ENCODE results near the gene SLC16A12.
A peak's percentile ranks its signal among the peaks of the same experiment; 100 is the strongest.

Gene SLC16A12

GRCh38 chr10:89426230-89426868 lies 109.0 kb downstream of the SLC16A12 start:
- no peak overlapping the region for H3K4me3 ChIP-seq (ENCODE audit: low read depth, low read length)
- TF ChIP-seq, protein P1, sequence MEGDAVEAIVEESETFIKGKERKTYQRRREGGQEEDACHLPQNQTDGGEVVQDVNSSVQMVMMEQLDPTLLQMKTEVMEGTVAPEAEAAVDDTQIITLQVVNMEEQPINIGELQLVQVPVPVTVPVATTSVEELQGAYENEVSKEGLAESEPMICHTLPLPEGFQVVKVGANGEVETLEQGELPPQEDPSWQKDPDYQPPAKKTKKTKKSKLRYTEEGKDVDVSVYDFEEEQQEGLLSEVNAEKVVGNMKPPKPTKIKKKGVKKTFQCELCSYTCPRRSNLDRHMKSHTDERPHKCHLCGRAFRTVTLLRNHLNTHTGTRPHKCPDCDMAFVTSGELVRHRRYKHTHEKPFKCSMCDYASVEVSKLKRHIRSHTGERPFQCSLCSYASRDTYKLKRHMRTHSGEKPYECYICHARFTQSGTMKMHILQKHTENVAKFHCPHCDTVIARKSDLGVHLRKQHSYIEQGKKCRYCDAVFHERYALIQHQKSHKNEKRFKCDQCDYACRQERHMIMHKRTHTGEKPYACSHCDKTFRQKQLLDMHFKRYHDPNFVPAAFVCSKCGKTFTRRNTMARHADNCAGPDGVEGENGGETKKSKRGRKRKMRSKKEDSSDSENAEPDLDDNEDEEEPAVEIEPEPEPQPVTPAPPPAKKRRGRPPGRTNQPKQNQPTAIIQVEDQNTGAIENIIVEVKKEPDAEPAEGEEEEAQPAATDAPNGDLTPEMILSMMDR (IDR thresholded peaks at IDR 0.05; ENCODE audit: low read depth, low read length), result peak; percentile 61
- H3K27ac ChIP-seq, result no peak overlapping the region
- no peak for DNase-seq
- H3K9me3 ChIP-seq (ENCODE audit: severe bottlenecking), result no peaks in the 10 kb centered on the region
- H3K36me3 ChIP-seq, result no peaks in the 10 kb centered on the region
- H3K27me3 ChIP-seq (ENCODE audit: insufficient read depth, low read depth, severe bottlenecking), result no peaks in the 10 kb centered on the region

GRCh38 chr10:89425000-89425399 lies 110.4 kb downstream of the SLC16A12 start:
- Histone ChIP-seq H3K9me3 (ENCODE audit: severe bottlenecking) (no peaks in the 10 kb centered on the region), H3K27ac (no peak overlapping the region), H3K36me3 (no peaks in the 10 kb centered on the region), H3K4me3 (ENCODE audit: low read depth, low read length) (no peak overlapping the region), H3K27me3 (ENCODE audit: insufficient read depth, low read depth, severe bottlenecking) (no peaks in the 10 kb centered on the region)
- TF ChIP-seq, protein P1 (IDR thresholded peaks at IDR 0.05; ENCODE audit: low read depth, low read length), result no peak
- no peak for DNase-seq

GRCh38 chr10:89421018-89421476 lies 114.3 kb downstream of the SLC16A12 start:
- no peak for DNase-seq
- TF ChIP-seq, protein P1 (IDR thresholded peaks at IDR 0.05; ENCODE audit: low read depth, low read length), result no peak
- Histone ChIP-seq H3K27ac (no peak overlapping the region), H3K9me3 (ENCODE audit: severe bottlenecking) (no peaks in the 10 kb centered on the region), H3K27me3 (ENCODE audit: insufficient read depth, low read depth, severe bottlenecking) (no peaks in the 10 kb centered on the region), H3K36me3 (peaks cover 7% of the 10 kb centered on the region), H3K4me3 (ENCODE audit: low read depth, low read length) (no peak overlapping the region)

- no peaks in the 10 kb centered on the region for H3K27me3 ChIP-seq (ENCODE audit: insufficient read depth, low read depth, severe bottlenecking)
- TF ChIP-seq, protein P1 (IDR thresholded peaks at IDR 0.05; ENCODE audit: low read depth, low read length), result no peak
- no peak overlapping the region for H3K4me3 ChIP-seq (ENCODE audit: low read depth, low read length)
- no peak overlapping the region for H3K27ac ChIP-seq
- peaks cover 7% of the 10 kb centered on the region for H3K36me3 ChIP-seq
- no peak for DNase-seq
- no peaks in the 10 kb centered on the region for H3K9me3 ChIP-seq (ENCODE audit: severe bottlenecking)
These were observed 115.8 kb downstream of the SLC16A12 start for GRCh38 chr10:89419548-89419947.

DNA sequence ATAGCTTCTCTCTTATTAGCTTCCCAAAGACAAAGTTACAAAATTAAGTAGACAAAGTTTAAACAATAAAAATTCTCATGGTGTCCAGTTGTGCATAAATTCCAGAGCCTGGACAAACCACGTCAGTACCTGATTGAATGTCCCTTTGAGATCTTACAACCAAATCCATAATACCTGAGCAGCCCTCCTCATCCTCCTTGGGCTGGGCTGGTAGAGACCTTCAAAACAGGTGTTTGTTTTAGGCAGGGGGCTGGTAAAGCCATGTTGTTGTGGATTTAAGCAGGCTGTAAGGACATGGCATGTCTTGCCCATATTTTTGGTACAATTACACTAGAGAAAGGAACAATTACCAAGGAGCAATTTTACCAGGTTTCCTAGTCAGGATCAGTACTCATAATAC lies 118.9 kb downstream of the SLC16A12 start:
- no peak for DNase-seq
- Histone ChIP-seq H3K4me3 (ENCODE audit: low read depth, low read length) (no peak overlapping the region), H3K27me3 (ENCODE audit: insufficient read depth, low read depth, severe bottlenecking) (no peaks in the 10 kb centered on the region), H3K27ac (no peak overlapping the region), H3K9me3 (ENCODE audit: severe bottlenecking) (no peaks in the 10 kb centered on the region), H3K36me3 (peaks cover 7% of the 10 kb centered on the region)
- TF ChIP-seq, protein P1 (IDR thresholded peaks at IDR 0.05; ENCODE audit: low read depth, low read length), result no peak

Measured in WERI-Rb-1 (cell line).